Motor neuron (in vitro differentiated cells): ENCODE data around the gene MAG. TPM values are rescaled to one million over a fixed set of nuclear protein-coding genes. Genes with fewer than 3 reads are reported as not detected.

Experiments
- ATAC-seq, 8 experiments: fragments of 200-7000 bp; cut with Tn5 transposase; replicated peaks in 6 of 8; 2 replicates each; pipeline ENCODE4 v1.8.0; 2021; ENCODE audit warnings: mild to moderate bottlenecking in 8 of 8, moderate library complexity in 8 of 8
- H3K27ac ChIP-seq, 2 donors: fragments of 250-450 bp; sonication (Bioruptor Pico); 2 replicates each; pipeline ENCODE4 v1.9.0; 2021; ENCODE audit warnings: antibody characterized with exemption in 2 of 2, mild to moderate bottlenecking in 2 of 2, moderate library complexity in 1 of 2
- H3K4me1 ChIP-seq, 2 donors: fragments of 250-450 bp; sonication (Bioruptor Pico); replicated peaks in 1 of 2; 2 replicates each; pipeline ENCODE4 v1.6.1; 2021; ENCODE audit warnings: antibody characterized with exemption in 2 of 2, mild to moderate bottlenecking in 2 of 2, moderate library complexity in 1 of 2
- H3K4me3 ChIP-seq, 5 donors: fragments of 250-450 bp; sonication (Bioruptor Pico); 2 replicates each; pipeline ENCODE4 v1.9.0; 2021; ENCODE audit warnings: antibody characterized with exemption in 5 of 5, mild to moderate bottlenecking in 5 of 5, moderate library complexity in 4 of 5
- WGBS, 10 experiments: fragments of 450-650 bp; shearing (Covaris generic); methylation state at CpG; one replicate each; pipeline ENCODE4 v1.0.0; 2022; 5-methylcytosine and 5-hydroxymethylcytosine counted together
- in situ Hi-C, 9 experiments: fragments of 400-800 bp; cut with MboI; loops; one replicate each; pipeline ENCODE4 v1.15.0; 2021; ENCODE audit warnings: low sequenced_read_pairs in 9 of 9, low pct_unique_long_range_greater_than_20kb in 2 of 9; ENCODE audit not compliant: unreplicated experiment in 9 of 9
- total RNA-seq, 8 experiments: library from RNA; unstranded; fragments of 300-600 nt; gene quantifications; 2 replicates each; pipeline versions ENCODE4 v1.2.3 to v1.2.4, GENCODE V29; 2022

MAG gene
- total RNA-seq, 8 experiments from 2014 or later: 0.42 to 0.73 (median 0.62) TPM; not detected in 5

DNA sequence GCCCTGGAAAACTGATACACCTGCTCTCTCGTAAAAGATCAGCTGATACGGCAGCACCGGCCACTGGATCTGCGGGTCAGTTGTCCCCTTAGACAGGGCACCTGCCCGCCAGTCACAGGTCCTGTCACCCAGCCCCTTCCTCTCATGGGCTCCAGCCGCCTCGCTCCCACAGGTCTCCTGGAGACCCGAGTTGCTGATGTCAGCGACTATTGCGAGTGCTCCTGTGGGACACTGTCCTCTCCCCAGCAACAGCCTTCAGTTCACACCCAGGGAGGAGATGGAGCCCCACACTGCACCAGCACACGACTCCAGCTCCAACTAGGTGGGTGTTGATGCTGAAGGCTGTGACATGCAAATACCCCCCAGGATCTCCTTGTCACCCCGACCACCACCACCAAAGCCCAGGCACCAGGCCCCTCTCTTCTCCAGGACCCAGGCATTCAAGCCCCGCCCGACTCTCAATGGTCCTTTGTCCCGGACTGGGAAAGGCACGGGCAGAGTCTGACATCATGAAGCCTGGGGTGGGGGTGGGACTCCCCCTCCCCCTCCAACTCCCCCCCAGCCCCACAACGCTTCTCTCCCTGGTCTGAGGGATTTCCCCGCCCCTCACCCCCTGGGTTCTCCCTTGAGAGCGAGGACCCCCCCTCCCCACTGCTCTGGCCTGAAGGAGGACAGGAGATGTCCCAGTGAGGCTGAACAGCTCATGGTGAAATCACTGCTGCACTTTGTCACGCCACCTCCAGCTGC, 1.4 kb upstream of the MAG start:
- Histone ChIP-seq H3K4me1 (peaks cover 0 to 18% of the 10 kb centered on the region in 2 donors), H3K4me3 (no peak overlapping the region), H3K27ac (no peak overlapping the region)
- 26 to 92% (median 83%) methylated on average over 2 to 5 of the region's 20 CpGs; no CpG with 5 or more reads in 6 of the 10 experiments for WGBS, 10 experiments
- ATAC-seq: peak in 5 of 8 experiments; percentile 48 to 72 (median 65)
- in situ Hi-C loops: no loop called here

- in situ Hi-C loops: no loop called here
- Histone ChIP-seq H3K4me3 (no peak overlapping the region), H3K4me1 (peaks cover 0 to 18% of the 10 kb centered on the region in 2 donors), H3K27ac (no peak overlapping the region)
- WGBS, 10 experiments: 40 to 87% (median 79%) methylated on average over 1 to 4 of the region's 6 CpGs; no CpG with 5 or more reads in 7 of the 10 experiments
- peak in 4 of 8 experiments; percentile 8 to 59 (median 24) for ATAC-seq
Observed at GRCh38 chr19:35291259-35291658, 702 bp upstream of the MAG start.

GRCh38 chr19:35292421-35293362, 731 bp downstream of the MAG start:
- in situ Hi-C loops: no loop called here
- H3K27ac ChIP-seq: no peak overlapping the region
- peak in 1 of 8 experiments; percentile 47 for ATAC-seq
- H3K4me1 ChIP-seq: peaks cover 0 to 18% of the 10 kb centered on the region in 2 donors
- 4 to 83% (median 75%) methylated on average over 2 to 14 of the region's 23 CpGs; no CpG with 5 or more reads in 3 of the 10 experiments for WGBS, 10 experiments
- no peak overlapping the region for H3K4me3 ChIP-seq

DNA sequence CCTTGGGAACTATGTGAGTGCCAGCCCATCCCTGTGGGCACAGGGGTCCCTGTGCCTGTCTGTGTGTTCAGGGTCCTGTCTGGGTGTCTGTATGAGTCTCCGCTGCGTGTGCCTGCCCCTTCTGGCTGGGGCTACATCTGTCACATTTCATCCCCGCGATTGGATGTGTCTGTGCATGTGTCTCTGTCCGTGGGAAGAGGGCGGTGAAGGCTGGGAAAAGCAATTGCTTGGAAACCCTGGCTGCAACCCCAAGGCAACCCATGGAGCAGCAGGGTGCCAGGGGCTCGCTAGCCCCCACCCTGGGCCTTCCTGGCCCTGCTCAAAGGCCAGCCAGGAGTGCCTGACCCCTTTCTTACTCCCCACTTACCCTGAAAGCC, 1.4 kb downstream of the MAG start:
- Histone ChIP-seq H3K4me1 (peaks cover 0 to 18% of the 10 kb centered on the region in 2 donors), H3K27ac (no peak overlapping the region), H3K4me3 (no peak overlapping the region)
- ATAC-seq: peak; percentile 28 to 78 (median 50)
- in situ Hi-C loops: no loop called here
- no CpG with 5 or more reads among the region's 7 CpGs for WGBS, 10 experiments

DNA sequence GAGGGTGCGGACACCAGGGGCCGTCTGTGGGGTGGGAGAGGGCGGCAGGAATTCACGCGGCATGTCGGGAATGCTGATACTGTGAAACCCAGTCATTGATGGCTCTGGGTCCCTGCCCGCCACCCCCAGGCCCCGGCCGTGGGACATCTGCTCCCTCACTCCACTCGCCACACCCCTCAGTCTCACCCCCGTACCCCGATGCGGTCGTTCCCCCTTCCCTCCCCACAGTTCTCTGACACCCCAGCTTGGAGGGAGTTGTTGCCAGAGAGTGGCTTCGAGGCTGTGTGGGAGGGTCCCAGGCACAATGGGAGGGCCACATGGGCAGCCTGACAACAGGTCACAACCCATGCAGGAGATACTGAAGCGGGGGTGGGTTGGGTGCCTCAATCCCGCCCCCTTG, 1.8 kb downstream of the MAG start:
- peak in 3 of 8 experiments; percentile 10 to 39 (median 11) for ATAC-seq
- H3K4me1 ChIP-seq: peaks cover 0 to 18% of the 10 kb centered on the region in 2 donors
- H3K27ac ChIP-seq: no peak overlapping the region
- 80% methylated on average over 1 of the region's 17 CpGs; no CpG with 5 or more reads in 9 of the 10 experiments for WGBS, 10 experiments
- H3K4me3 ChIP-seq: no peak overlapping the region
- in situ Hi-C loops: no loop called here

DNA sequence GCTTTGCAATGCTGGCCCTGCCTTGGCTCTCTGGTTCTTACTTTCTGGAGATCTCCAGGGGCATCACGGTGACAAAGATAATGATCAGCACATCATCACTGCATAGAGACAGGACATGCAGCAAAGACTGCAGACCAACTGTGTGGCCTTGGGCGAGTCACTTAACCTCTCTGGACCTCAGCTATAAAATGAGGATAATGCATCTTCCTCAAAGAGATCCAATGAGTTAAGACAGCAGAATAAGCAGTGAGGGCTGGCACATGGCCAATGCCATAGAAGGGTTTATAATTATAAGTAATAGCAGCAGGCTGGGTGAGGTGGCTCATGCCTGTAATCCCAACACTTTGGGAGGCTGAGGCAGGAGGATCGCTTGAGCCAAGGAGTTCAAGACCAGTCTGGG, 2.4 kb downstream of the MAG start:
- WGBS, 10 experiments: 40 to 83% (median 78%) methylated on average over 1 to 3 of the region's 3 CpGs; no CpG with 5 or more reads in 5 of the 10 experiments
- Histone ChIP-seq H3K27ac (no peak overlapping the region), H3K4me3 (no peak overlapping the region), H3K4me1 (peaks cover 0 to 18% of the 10 kb centered on the region in 2 donors)
- in situ Hi-C loops: no loop called here
- ATAC-seq: no peak

GRCh38 chr19:35294859-35295791, 3.2 kb downstream of the MAG start:
- 5 to 100% (median 39%) methylated on average over 1 to 16 of the region's 25 CpGs; no CpG with 5 or more reads in 3 of the 10 experiments for WGBS, 10 experiments

DNA sequence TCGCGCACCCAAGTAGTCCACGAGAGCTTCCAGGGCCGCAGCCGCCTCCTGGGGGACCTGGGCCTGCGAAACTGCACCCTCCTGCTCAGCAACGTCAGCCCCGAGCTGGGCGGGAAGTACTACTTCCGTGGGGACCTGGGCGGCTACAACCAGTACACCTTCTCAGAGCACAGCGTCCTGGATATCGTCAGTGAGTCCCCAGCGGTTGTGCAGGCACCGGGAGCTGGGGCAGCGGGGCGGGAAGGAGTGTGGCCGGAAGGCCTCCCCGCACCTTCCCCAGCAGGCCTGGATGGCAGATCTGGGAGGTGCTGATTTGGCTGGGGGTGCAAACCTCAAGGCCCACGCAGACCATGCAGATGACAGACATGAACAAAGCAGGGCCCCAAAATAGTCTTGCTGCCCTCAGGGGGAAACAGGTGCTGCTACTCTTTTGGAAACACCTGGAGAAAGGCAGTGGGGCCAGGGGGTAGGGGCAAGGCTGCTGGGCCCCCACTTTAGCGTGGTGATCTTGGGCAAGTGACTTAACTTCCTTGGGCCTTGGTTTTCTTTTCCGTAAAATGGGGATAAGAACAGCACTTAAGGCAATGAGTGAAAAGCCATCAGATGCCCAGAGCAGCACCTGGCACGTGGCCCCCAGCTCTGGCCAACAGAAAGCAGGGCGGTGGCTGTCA, 4.0 kb downstream of the MAG start:
- 56 to 100% (median 93%) methylated on average over 1 to 12 of the region's 24 CpGs; no CpG with 5 or more reads in 4 of the 10 experiments for WGBS, 10 experiments
- Histone ChIP-seq H3K4me3 (no peak overlapping the region), H3K27ac (no peak overlapping the region), H3K4me1 (peaks cover 0 to 16% of the 10 kb centered on the region in 2 donors)
- ATAC-seq: peak in 3 of 8 experiments; percentile 14 to 16 (median 14)
- in situ Hi-C loops: no loop called here

More at GRCh38 chr19:35294859-35295791, 3.2 kb downstream of the MAG start:
- H3K27ac ChIP-seq: no peak overlapping the region
- in situ Hi-C loops: no loop called here
- H3K4me1 ChIP-seq: peaks cover 0 to 19% of the 10 kb centered on the region in 2 donors
- H3K4me3 ChIP-seq: no peak overlapping the region
- no peak for ATAC-seq

GRCh38 chr19:35296644-35297514, 4.9 kb downstream of the MAG start:
- ATAC-seq: no peak
- 73 to 100% (median 98%) methylated on average over 1 to 4 of the region's 7 CpGs; no CpG with 5 or more reads in 2 of the 10 experiments for WGBS, 10 experiments
- peaks cover 0 to 13% of the 10 kb centered on the region in 2 donors for H3K4me1 ChIP-seq
- no peak overlapping the region for H3K4me3 ChIP-seq
- no peak overlapping the region for H3K27ac ChIP-seq
- in situ Hi-C loops: no loop called here

DNA sequence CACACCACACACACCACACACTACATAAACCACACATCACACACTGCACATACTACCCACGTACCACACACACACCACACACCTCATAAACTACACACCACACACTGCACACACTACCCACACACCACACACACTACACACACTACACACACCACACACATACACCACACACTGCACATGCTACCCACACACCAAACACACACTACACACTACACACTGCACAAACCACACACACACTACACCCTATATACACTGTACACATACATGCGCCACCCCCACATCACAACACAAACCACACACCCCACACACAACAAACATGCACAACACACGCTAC, 5.5 kb downstream of the MAG start:
- H3K4me3 ChIP-seq: no peak overlapping the region
- WGBS, 10 experiments: 50 to 100% (median 86%) methylated on average over 1 to 3 of the region's 3 CpGs; no CpG with 5 or more reads in 4 of the 10 experiments
- peaks cover 0 to 13% of the 10 kb centered on the region in 2 donors for H3K4me1 ChIP-seq
- no peak overlapping the region for H3K27ac ChIP-seq
- ATAC-seq: no peak
- in situ Hi-C loops: no loop called here

GRCh38 chr19:35297922-35298321, 6.0 kb downstream of the MAG start:
- ATAC-seq: no peak
- Histone ChIP-seq H3K4me3 (no peak overlapping the region), H3K4me1 (peaks cover 0 to 13% of the 10 kb centered on the region in 2 donors), H3K27ac (no peak overlapping the region)
- 75 to 100% (median 88%) methylated on average over 1 to 2 of the region's 2 CpGs; no CpG with 5 or more reads in 4 of the 10 experiments for WGBS, 10 experiments
- in situ Hi-C loops: no loop called here
